Thyroid gland (tissue), 4 donors: Measurements from ENCODE around the gene PREB.

Source experiments
- POLR2A ChIP-seq, 2 donors: fragments of 450-650 bp; IDR thresholded peaks; one replicate each; pipeline ENCODE4 v1.6.1; 2017; ENCODE audit warnings: antibody characterized with exemption in 2 of 2, mild to moderate bottlenecking in 2 of 2, moderate library complexity in 1 of 2
- TF ChIP-seq, protein P1 (sequence below), 6 experiments: fragments of 200-600 bp in 3 of 6; fragments of 450-650 bp in 3 of 6; sonication (generic) in 3 of 6; IDR thresholded peaks; one replicate each; pipeline ENCODE4 v1.5.1; 2016 to 2019; ENCODE audit warnings: antibody characterized with exemption in 6 of 6, mild to moderate bottlenecking in 2 of 6, inconsistent platforms in 1 of 6, moderate library complexity in 1 of 6

DNA sequence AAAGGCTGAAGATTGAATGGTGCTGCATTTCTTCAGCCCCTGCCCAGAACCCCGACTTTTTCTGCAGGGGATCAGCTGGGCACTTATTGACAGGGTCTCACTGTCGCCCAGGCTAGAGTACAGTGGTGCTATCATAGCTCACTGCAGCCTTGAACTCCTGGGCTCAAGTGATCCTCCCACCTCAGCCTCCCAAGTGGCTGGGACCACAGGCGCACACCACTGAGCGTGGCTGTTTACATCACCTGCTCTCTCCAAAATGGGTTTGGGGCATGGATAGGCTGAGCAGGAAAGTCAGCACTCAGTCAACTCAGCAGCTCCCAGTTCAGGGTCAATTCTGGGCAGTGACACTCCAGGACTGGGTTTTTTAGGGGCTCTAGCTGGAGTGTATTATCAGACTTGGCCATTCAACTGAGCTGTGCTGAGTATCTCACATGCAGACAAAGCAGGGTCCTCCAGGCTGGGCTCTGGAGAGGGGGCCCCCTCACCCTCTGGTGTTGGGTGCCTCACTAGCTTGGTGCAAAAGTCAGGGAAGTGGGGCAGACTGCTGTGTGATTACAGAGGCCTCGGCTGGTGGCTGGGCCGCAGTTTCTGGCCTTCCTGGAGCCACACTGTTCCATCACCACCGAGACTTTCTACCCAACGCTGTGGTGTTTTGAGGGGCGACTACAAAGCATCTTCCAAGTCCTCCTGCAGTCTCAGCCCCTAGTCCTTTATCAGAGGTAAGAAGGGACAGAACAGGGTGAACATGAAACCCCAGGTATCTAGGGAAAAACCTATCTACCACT lies 6.4 kb downstream of the PREB start:
- TF ChIP-seq, protein P1, sequence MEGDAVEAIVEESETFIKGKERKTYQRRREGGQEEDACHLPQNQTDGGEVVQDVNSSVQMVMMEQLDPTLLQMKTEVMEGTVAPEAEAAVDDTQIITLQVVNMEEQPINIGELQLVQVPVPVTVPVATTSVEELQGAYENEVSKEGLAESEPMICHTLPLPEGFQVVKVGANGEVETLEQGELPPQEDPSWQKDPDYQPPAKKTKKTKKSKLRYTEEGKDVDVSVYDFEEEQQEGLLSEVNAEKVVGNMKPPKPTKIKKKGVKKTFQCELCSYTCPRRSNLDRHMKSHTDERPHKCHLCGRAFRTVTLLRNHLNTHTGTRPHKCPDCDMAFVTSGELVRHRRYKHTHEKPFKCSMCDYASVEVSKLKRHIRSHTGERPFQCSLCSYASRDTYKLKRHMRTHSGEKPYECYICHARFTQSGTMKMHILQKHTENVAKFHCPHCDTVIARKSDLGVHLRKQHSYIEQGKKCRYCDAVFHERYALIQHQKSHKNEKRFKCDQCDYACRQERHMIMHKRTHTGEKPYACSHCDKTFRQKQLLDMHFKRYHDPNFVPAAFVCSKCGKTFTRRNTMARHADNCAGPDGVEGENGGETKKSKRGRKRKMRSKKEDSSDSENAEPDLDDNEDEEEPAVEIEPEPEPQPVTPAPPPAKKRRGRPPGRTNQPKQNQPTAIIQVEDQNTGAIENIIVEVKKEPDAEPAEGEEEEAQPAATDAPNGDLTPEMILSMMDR (IDR thresholded peaks at IDR 0.05): no peak
- TF ChIP-seq POLR2A (IDR thresholded peaks at IDR 0.05): no peak
